CD14-positive monocyte (primary cell): Measurements from ENCODE around the gene CGAS. TPM values are rescaled to one million over a fixed set of nuclear protein-coding genes. Genes with fewer than 3 reads are reported as not detected.

Source experiments
- DNase-seq, 3 donors: peaks; one replicate each; pipeline ENCODE4 v3.0.0-alpha.2; 2011 to 2022
- H2AFZ ChIP-seq: 2 replicates; pipeline ENCODE4 v1.6.0; 2012; ENCODE audit warnings: mild to moderate bottlenecking, low read depth, low read length, inconsistent platforms; ENCODE audit not compliant: insufficient read depth, poor library complexity, severe bottlenecking
- H3K27ac ChIP-seq, 2 donors: 1 replicate in 1 of 2; 2 replicates in 1 of 2; pipeline ENCODE4 v1.5.1; 2012 to 2013; ENCODE audit warnings: low read length in 2 of 2, control low read depth in 1 of 2, inconsistent platforms in 1 of 2, low read depth in 1 of 2, mild to moderate bottlenecking in 1 of 2
- H3K27me3 ChIP-seq, 2 donors: one replicate each; pipeline versions ENCODE4 v1.6.0 to v1.6.1; 2011 to 2013; ENCODE audit warnings: low read length in 2 of 2; ENCODE audit not compliant: control insufficient read depth in 2 of 2, insufficient read depth in 2 of 2
- H3K36me3 ChIP-seq, 2 donors: replicated peaks in 1 of 2; 1 replicate in 1 of 2; 2 replicates in 1 of 2; pipeline versions ENCODE4 v1.5.1 to v1.6.1; 2012 to 2013; ENCODE audit warnings: low read length in 2 of 2, control low read depth in 1 of 2, inconsistent platforms in 1 of 2, mild to moderate bottlenecking in 1 of 2; ENCODE audit not compliant: insufficient read depth in 2 of 2, control insufficient read depth in 1 of 2
- H3K4me1 ChIP-seq, 2 donors: 1 replicate in 1 of 2; 2 replicates in 1 of 2; pipeline versions ENCODE4 v1.5.1 to v1.6.1; 2012 to 2013; ENCODE audit warnings: low read length in 2 of 2, control low read depth in 1 of 2, inconsistent platforms in 1 of 2, mild to moderate bottlenecking in 1 of 2, moderate library complexity in 1 of 2; ENCODE audit not compliant: insufficient read depth in 2 of 2, control insufficient read depth in 1 of 2
- H3K4me2 ChIP-seq: replicated peaks from 2 replicates; pipeline ENCODE3; 2012; ENCODE audit warnings: low read length, moderate library complexity, mild to moderate bottlenecking; ENCODE audit not compliant: poor library complexity, severe bottlenecking; ENCODE audit errors: extremely low read depth
- H3K4me3 ChIP-seq, 3 experiments: fragments of 200-600 bp in 1 of 3; sonication (generic) in 1 of 3; replicated peaks in 1 of 3; 1 replicate in 2 of 3; 2 replicates in 1 of 3; pipeline ENCODE4 v1.5.1; 2011 to 2013; ENCODE audit warnings: low read length in 3 of 3, mild to moderate bottlenecking in 3 of 3, control low read depth in 2 of 3, low read depth in 2 of 3, inconsistent platforms in 1 of 3, moderate library complexity in 1 of 3
- H3K79me2 ChIP-seq: 2 replicates; pipeline ENCODE4 v1.6.0; 2012; ENCODE audit warnings: mild to moderate bottlenecking, control low read depth, inconsistent platforms, low read length, moderate library complexity; ENCODE audit not compliant: insufficient read depth
- H3K9ac ChIP-seq: 2 replicates; pipeline ENCODE4 v1.6.0; 2017; ENCODE audit warnings: low read length, mild to moderate bottlenecking; ENCODE audit not compliant: insufficient read depth, poor library complexity, severe bottlenecking
- H3K9me3 ChIP-seq, 2 donors: replicated peaks in 1 of 2; 1 replicate in 1 of 2; 2 replicates in 1 of 2; pipeline versions ENCODE4 v1.5.1 to v1.6.1; 2012 to 2013; ENCODE audit warnings: low read length in 2 of 2, control low read depth in 1 of 2; ENCODE audit not compliant: control insufficient read depth in 1 of 2, insufficient read depth in 1 of 2
- H4K20me1 ChIP-seq: 2 replicates; pipeline ENCODE4 v1.6.0; 2012; ENCODE audit warnings: mild to moderate bottlenecking, low read length, control low read depth, moderate library complexity; ENCODE audit not compliant: insufficient read depth
- H3K27ac Mint-ChIP-seq, 7 donors: one replicate each; pipeline ENCODE4 v1.8.0; 2020; ENCODE audit warnings: mild to moderate bottlenecking in 7 of 7, mixed read lengths in 7 of 7, moderate library complexity in 6 of 7, inconsistent platforms in 2 of 7
- H3K27me3 Mint-ChIP-seq, 3 donors: one replicate each; pipeline ENCODE4 v1.8.0; 2021 to 2022; ENCODE audit warnings: low read depth in 3 of 3, mild to moderate bottlenecking in 3 of 3, mixed read lengths in 3 of 3, moderate library complexity in 3 of 3, inconsistent platforms in 1 of 3
- H3K36me3 Mint-ChIP-seq, 2 donors: one replicate each; pipeline ENCODE4 v1.8.0; 2020; ENCODE audit warnings: mixed read lengths in 2 of 2, inconsistent platforms in 1 of 2, mild to moderate bottlenecking in 1 of 2
- H3K4me1 Mint-ChIP-seq: one replicate; pipeline ENCODE4 v1.8.0; 2020; ENCODE audit warnings: mild to moderate bottlenecking, mixed read lengths
- H3K4me3 Mint-ChIP-seq, 2 donors: one replicate each; pipeline ENCODE4 v1.8.0; 2020; ENCODE audit warnings: mild to moderate bottlenecking in 2 of 2, mixed read lengths in 2 of 2, moderate library complexity in 1 of 2
- H3K9me3 Mint-ChIP-seq, 7 donors: one replicate each; pipeline ENCODE4 v1.8.0; 2020 to 2022; ENCODE audit warnings: mixed read lengths in 7 of 7, mild to moderate bottlenecking in 6 of 7, moderate library complexity in 6 of 7, inconsistent platforms in 2 of 7
- CTCF ChIP-seq: fragments of 200-600 bp; IDR thresholded peaks from one replicate; pipeline ENCODE4 v1.8.0; 2022; ENCODE audit warnings: antibody characterized with exemption, mild to moderate bottlenecking
- WGBS: methylation state at CpG from one replicate; pipeline ENCODE4 v1.1.5; 2013; ENCODE audit warnings: missing lambda C conversion rate; ENCODE audit not compliant: insufficient coverage; 5-methylcytosine and 5-hydroxymethylcytosine counted together
- intact Hi-C, 2 donors: fragments of 100-400 bp; cut with micrococcal nuclease; formaldehyde crosslinking; loops; one replicate each; pipeline versions ENCODE4 v1.15.0 to v1.15.1; 2023
- polyA plus RNA-seq, 3 donors: library from polyadenylated mRNA; depleted of rRNA in 1 of 3; unstranded in 2 of 3; stranded (reverse) in 1 of 3; fragments of 300-500 nt in 2 of 3; fragments of >200 nt in 1 of 3; fragmentation: Illumina TruSeq in 2 of 3; gene quantifications; 1 replicate in 2 of 3; 2 replicates in 1 of 3; pipeline ENCODE4 v1.2.3, GENCODE V29; 2012 to 2021

The CGAS gene
- polyA plus RNA-seq, 3 donors, result 4.9 to 13.9 (median 6.7) TPM

- Mint-ChIP-seq H3K36me3 (no peaks in the 10 kb centered on the region), H3K4me1 (peaks cover 52% of the 10 kb centered on the region), H3K27ac (peak overlapping the region; percentile 83 to 96 (median 91)), H3K4me3 (peak overlapping the region in 1 of 2 donors; percentile 70), H3K27me3 (no peaks in the 10 kb centered on the region), H3K9me3 (peaks cover 0 to 2% (median 0%) of the 10 kb centered on the region in 7 donors)
- peak overlapping the region; percentile 79 to 80 for H3K27ac ChIP-seq
- DNase-seq, result peak; percentile 76 to 97 (median 88)
- H3K27me3 ChIP-seq, result no peaks in the 10 kb centered on the region
- H3K4me3 ChIP-seq, result peak overlapping the region in 1 of 3 experiments; percentile 53
- H3K9ac ChIP-seq, result no peak overlapping the region
- no peaks in the 10 kb centered on the region for H3K9me3 ChIP-seq
- H3K4me2 ChIP-seq, result peak overlapping the region; percentile 69
- H3K79me2 ChIP-seq, result peaks cover 70% of the 10 kb centered on the region
- intact Hi-C loops, result no loop called here
- WGBS, result no CpG with 5 or more reads among the region's 3 CpGs
- H3K36me3 ChIP-seq, result no peaks in the 10 kb centered on the region
- peaks cover 70 to 76% of the 10 kb centered on the region in 2 donors for H3K4me1 ChIP-seq
- no peak for TF ChIP-seq CTCF
- no peak overlapping the region for H2AFZ ChIP-seq
- peaks cover 4% of the 10 kb centered on the region for H4K20me1 ChIP-seq
Measured at GRCh38 chr6:73455865-73456629, 4.0 kb upstream of the CGAS start.

GRCh38 chr6:73451223-73452106 lies 632 bp downstream of the CGAS start:
- Histone ChIP-seq H3K79me2 (peaks cover 81% of the 10 kb centered on the region), H3K4me2 (peak overlapping the region; percentile 95), H3K9ac (peak overlapping the region; percentile 94), H2AFZ (peak overlapping the region; percentile 79), H3K4me1 (peaks cover 62 to 75% of the 10 kb centered on the region in 2 donors), H3K9me3 (no peaks in the 10 kb centered on the region), H3K36me3 (peaks cover 3 to 19% of the 10 kb centered on the region in 2 donors), H3K4me3 (peak overlapping the region; percentile 78 to 97 (median 78)), H3K27me3 (no peaks in the 10 kb centered on the region), H4K20me1 (peaks cover 49% of the 10 kb centered on the region), H3K27ac (peak overlapping the region; percentile 90 to 92)
- H3K27ac Mint-ChIP-seq, result peak overlapping the region; percentile 83 to 96 (median 92)
- WGBS, result under 1% methylated on average over 77 of the region's 79 CpGs
- peaks cover 0 to 2% (median 0%) of the 10 kb centered on the region in 7 donors for H3K9me3 Mint-ChIP-seq
- peaks cover 5 to 25% of the 10 kb centered on the region in 2 donors for H3K36me3 Mint-ChIP-seq
- no peaks in the 10 kb centered on the region for H3K27me3 Mint-ChIP-seq
- peak; percentile 30 to 52 (median 44) for DNase-seq
- peaks cover 60% of the 10 kb centered on the region for H3K4me1 Mint-ChIP-seq
- TF ChIP-seq CTCF, result no peak
- peak overlapping the region; percentile 90 to 94 for H3K4me3 Mint-ChIP-seq
- intact Hi-C loops, result no loop called here
